Muscle of leg (tissue), 11 donors: ENCODE measurements around the gene FAM25G. TPM values are rescaled to one million over a fixed set of nuclear protein-coding genes. Genes with fewer than 3 reads are reported as not detected.
"Not testable (repeated sequence)": the region's sequence is repeated elsewhere in the genome, so short reads cannot be mapped to it uniquely, and the experiment has no call there.

Experiments used
- DNase-seq: peaks from one replicate; pipeline ENCODE4 v3.0.0; 2013
- H3K27ac ChIP-seq: one replicate; pipeline ENCODE4 v1.5.1; 2013; ENCODE audit warnings: mild to moderate bottlenecking, low read length, control low read depth
- H3K27me3 ChIP-seq: one replicate; pipeline ENCODE4 v1.6.1; 2013; ENCODE audit warnings: low read length; ENCODE audit not compliant: control insufficient read depth, insufficient read depth
- H3K36me3 ChIP-seq: one replicate; pipeline ENCODE4 v1.6.1; 2013; ENCODE audit warnings: low read length; ENCODE audit not compliant: control insufficient read depth, insufficient read depth
- H3K4me1 ChIP-seq: one replicate; pipeline ENCODE4 v1.6.1; 2013; ENCODE audit warnings: low read length; ENCODE audit not compliant: control insufficient read depth, insufficient read depth
- H3K4me3 ChIP-seq: one replicate; pipeline ENCODE4 v1.5.1; 2013; ENCODE audit warnings: low read length, control low read depth
- H3K9me3 ChIP-seq: replicated peaks from 2 replicates; pipeline ENCODE4 v1.6.1; 2013; ENCODE audit warnings: low read depth, low read length; ENCODE audit not compliant: control insufficient read depth
- WGBS: methylation state at CpG from one replicate; pipeline ENCODE4 v1.1.5; 2013; ENCODE audit warnings: missing lambda C conversion rate; ENCODE audit not compliant: insufficient coverage; 5-methylcytosine and 5-hydroxymethylcytosine counted together
- polyA plus RNA-seq, 8 donors: library from polyadenylated mRNA; unstranded; fragments of 120-200 nt; gene quantifications; one replicate each; pipeline versions ENCODE4 v1.2.1 to v1.2.3, GENCODE V29; 2013; ENCODE audit warnings: inconsistent platforms in 1 of 8, low replicate concordance in 1 of 8; ENCODE audit not compliant: insufficient read length in 8 of 8, insufficient read depth in 1 of 8
- total RNA-seq: library from RNA; stranded (reverse); fragments of 120-200 nt; gene quantifications from one replicate; pipeline ENCODE4 v1.2.4, GENCODE V29; 2013

FAM25G gene
- total and polyA plus RNA-seq, 9 donors: not detected

GRCh38 chr10:47467458-47467857 is 24.0 kb downstream of the FAM25G start:
- H3K4me1 ChIP-seq, H3K9me3 ChIP-seq, H3K27me3 ChIP-seq, DNase-seq, H3K4me3 ChIP-seq, H3K27ac ChIP-seq, H3K36me3 ChIP-seq: not testable (repeated sequence)
- 85% methylated on average over 2 of the region's 5 CpGs for WGBS

- H3K36me3 ChIP-seq, H3K4me3 ChIP-seq, H3K9me3 ChIP-seq, H3K4me1 ChIP-seq, H3K27ac ChIP-seq, H3K27me3 ChIP-seq: not testable (repeated sequence)
- DNase-seq: peak; percentile 72
- no CpG with 5 or more reads among the region's 14 CpGs for WGBS
Measured at GRCh38 chr10:47465216-47465917, 26.1 kb downstream of the FAM25G start.

- H3K27me3 ChIP-seq, H3K4me3 ChIP-seq, H3K9me3 ChIP-seq, H3K4me1 ChIP-seq, DNase-seq, H3K27ac ChIP-seq, H3K36me3 ChIP-seq: not testable (repeated sequence)
- no CpG with 5 or more reads among the region's 9 CpGs for WGBS
Measured at GRCh38 chr10:47462577-47463358, 28.7 kb downstream of the FAM25G start.

GRCh38 chr10:47461261-47461687 is 30.2 kb downstream of the FAM25G start:
- WGBS: 13% methylated on average over 3 of the region's 37 CpGs
- peak overlapping the region; percentile 8 for H3K4me3 ChIP-seq
- not testable (repeated sequence) for H3K4me1 ChIP-seq

GRCh38 chr10:47458466-47459154 is 32.9 kb downstream of the FAM25G start:
- DNase-seq: no peak
- H3K36me3 ChIP-seq: no peaks in the 10 kb centered on the region
- H3K27ac ChIP-seq: no peak overlapping the region
- H3K4me3 ChIP-seq: no peak overlapping the region
- 78% methylated on average over 1 of the region's 4 CpGs for WGBS
- H3K9me3 ChIP-seq: no peaks in the 10 kb centered on the region
- no peaks in the 10 kb centered on the region for H3K27me3 ChIP-seq
- peaks cover 19% of the 10 kb centered on the region for H3K4me1 ChIP-seq

More at GRCh38 chr10:47461261-47461687, 30.2 kb downstream of the FAM25G start:
- not testable (repeated sequence) for H3K27ac ChIP-seq, H3K36me3 ChIP-seq, H3K9me3 ChIP-seq, H3K27me3 ChIP-seq
- peak; percentile 91 for DNase-seq

- WGBS: no CpG with 5 or more reads among the region's 1 CpG
- H3K4me1 ChIP-seq: peaks cover 26% of the 10 kb centered on the region
- H3K9me3 ChIP-seq: no peaks in the 10 kb centered on the region
- no peaks in the 10 kb centered on the region for H3K36me3 ChIP-seq
- no peak for DNase-seq
- H3K27me3 ChIP-seq: no peaks in the 10 kb centered on the region
- no peak overlapping the region for H3K4me3 ChIP-seq
- H3K27ac ChIP-seq: no peak overlapping the region
Measured at GRCh38 chr10:47457826-47458225, 33.7 kb downstream of the FAM25G start.

- Histone ChIP-seq H3K9me3 (no peaks in the 10 kb centered on the region), H3K36me3 (no peaks in the 10 kb centered on the region), H3K4me3 (no peak overlapping the region), H3K27ac (no peak overlapping the region), H3K27me3 (no peaks in the 10 kb centered on the region), H3K4me1 (peaks cover 29% of the 10 kb centered on the region)
- no peak for DNase-seq
- 83% methylated on average over 1 of the region's 1 CpG for WGBS
Measured at GRCh38 chr10:47457528-47457820, 34.0 kb downstream of the FAM25G start.

- Histone ChIP-seq H3K4me1 (peaks cover 34% of the 10 kb centered on the region), H3K4me3 (no peak overlapping the region), H3K27ac (no peak overlapping the region), H3K27me3 (no peaks in the 10 kb centered on the region), H3K9me3 (no peaks in the 10 kb centered on the region), H3K36me3 (no peaks in the 10 kb centered on the region)
- WGBS: 76% methylated on average over 4 of the region's 6 CpGs
- no peak for DNase-seq
Measured at GRCh38 chr10:47456794-47457527, 34.5 kb downstream of the FAM25G start.

GRCh38 chr10:47456079-47456785 is 35.3 kb downstream of the FAM25G start:
- Histone ChIP-seq H3K36me3 (no peaks in the 10 kb centered on the region), H3K27me3 (no peaks in the 10 kb centered on the region), H3K4me1 (peaks cover 37% of the 10 kb centered on the region), H3K4me3 (no peak overlapping the region), H3K9me3 (no peaks in the 10 kb centered on the region), H3K27ac (no peak overlapping the region)
- peak; percentile 25 for DNase-seq
- WGBS: 68% methylated on average over 4 of the region's 8 CpGs
